ENCODE data around the gene NDST1.

- TF ChIP-seq CTCF (conservative IDR thresholded peaks at IDR 0.05; ENCODE audit: low read length) (no peak), EZH2phosphoT487 (IDR thresholded peaks at IDR 0.05; ENCODE audit: borderline replicate concordance, low read depth, low read length) (no peak)
Measured at GRCh38 chr5:150534811-150535210, 26.9 kb downstream of the NDST1 start.
